Vagina (tissue), 2 donors: ENCODE results near the gene ZNF836. TPM values are rescaled to one million over a fixed set of nuclear protein-coding genes. Genes with fewer than 3 reads are reported as not detected.
A peak's percentile ranks its signal among the peaks of the same experiment; 100 is the strongest.

Experiments
- DNase-seq, 2 donors: peaks; one replicate each; pipeline ENCODE4 v3.0.0-alpha.2; 2017; ENCODE audit errors: extremely low spot score in 2 of 2
- H3K27ac ChIP-seq: fragments of 200-600 bp; sonication (generic); one replicate; pipeline ENCODE4 v1.5.1; 2019
- H3K27me3 ChIP-seq: fragments of 200-600 bp; sonication (generic); one replicate; pipeline ENCODE4 v1.5.1; 2019
- H3K36me3 ChIP-seq, 2 donors: fragments of 200-600 bp; sonication (generic); one replicate each; pipeline ENCODE4 v1.5.1; 2017 to 2019
- H3K4me1 ChIP-seq: fragments of 200-600 bp; sonication (generic); one replicate; pipeline ENCODE4 v1.5.1; 2019
- H3K4me3 ChIP-seq, 2 donors: fragments of 200-600 bp; sonication (generic); 1 replicate in 1 of 2; 2 replicates in 1 of 2; pipeline ENCODE4 v1.5.1; 2016 to 2019
- H3K9me3 ChIP-seq: fragments of 200-600 bp; sonication (generic); one replicate; pipeline ENCODE4 v1.5.1; 2019
- CTCF ChIP-seq, 3 experiments: fragments of 450-650 bp in 2 of 3; fragments of 200-600 bp in 1 of 3; sonication (generic) in 1 of 3; IDR thresholded peaks; one replicate each; pipeline ENCODE4 v1.5.1; 2017 to 2019; ENCODE audit warnings: antibody characterized with exemption in 3 of 3, mild to moderate bottlenecking in 2 of 3, moderate library complexity in 2 of 3
- POLR2A ChIP-seq, 2 donors: fragments of 450-650 bp; IDR thresholded peaks; one replicate each; pipeline ENCODE4 v1.6.1; 2017; ENCODE audit warnings: antibody characterized with exemption in 2 of 2, mild to moderate bottlenecking in 2 of 2, moderate library complexity in 2 of 2
- POLR2AphosphoS5 ChIP-seq, 2 donors: sonication (generic); formaldehyde crosslinking; IDR thresholded peaks; one replicate each; pipeline ENCODE4 v1.9.0; 2017; ENCODE audit warnings: antibody characterized with exemption in 2 of 2, mild to moderate bottlenecking in 2 of 2, low read depth in 1 of 2; ENCODE audit not compliant: insufficient read depth in 1 of 2
- intact Hi-C: fragments of 100-400 bp; cut with DNase I; formaldehyde crosslinking; loops from one replicate; pipeline ENCODE4 v1.15.1; 2023
- total RNA-seq: library from RNA; depleted of rRNA; stranded (reverse); fragments of >200 nt; gene quantifications from one replicate; pipeline ENCODE4 v1.2.3, GENCODE V29; 2016

The ZNF836 gene
- total RNA-seq, 1 donor from 2014 or later, result 3.9 TPM

- no peak overlapping the region for H3K4me3 ChIP-seq
- no peak overlapping the region for H3K27ac ChIP-seq
- H3K36me3 ChIP-seq, result no peaks in the 10 kb centered on the region
- no peak for TF ChIP-seq POLR2AphosphoS5 (IDR thresholded peaks at IDR 0.05; ENCODE audit: insufficient read depth in 1 of 2, low read depth in 1 of 2)
- no peak for TF ChIP-seq POLR2A (IDR thresholded peaks at IDR 0.05)
- no peak for TF ChIP-seq CTCF (IDR thresholded peaks at IDR 0.05)
- DNase-seq, result no peak
- no peaks in the 10 kb centered on the region for H3K27me3 ChIP-seq
- intact Hi-C loops, result loop anchor here (5.0 kb wide), 1 partner anchor 50 kb away; the partner anchor contains the start of gene ZNF616
- H3K4me1 ChIP-seq, result peaks cover 33% of the 10 kb centered on the region
- no peaks in the 10 kb centered on the region for H3K9me3 ChIP-seq
These were observed 16.0 kb upstream of the ZNF836 start for GRCh38 chr19:52187407-52187806.

- no peak overlapping the region for H3K27ac ChIP-seq
- no peak for TF ChIP-seq POLR2AphosphoS5 (IDR thresholded peaks at IDR 0.05; ENCODE audit: insufficient read depth in 1 of 2, low read depth in 1 of 2)
- TF ChIP-seq POLR2A (IDR thresholded peaks at IDR 0.05), result no peak
- TF ChIP-seq CTCF (IDR thresholded peaks at IDR 0.05), result no peak
- H3K27me3 ChIP-seq, result no peaks in the 10 kb centered on the region
These were observed 5.2 kb upstream of the ZNF836 start for GRCh38 chr19:52176574-52176973.

DNA sequence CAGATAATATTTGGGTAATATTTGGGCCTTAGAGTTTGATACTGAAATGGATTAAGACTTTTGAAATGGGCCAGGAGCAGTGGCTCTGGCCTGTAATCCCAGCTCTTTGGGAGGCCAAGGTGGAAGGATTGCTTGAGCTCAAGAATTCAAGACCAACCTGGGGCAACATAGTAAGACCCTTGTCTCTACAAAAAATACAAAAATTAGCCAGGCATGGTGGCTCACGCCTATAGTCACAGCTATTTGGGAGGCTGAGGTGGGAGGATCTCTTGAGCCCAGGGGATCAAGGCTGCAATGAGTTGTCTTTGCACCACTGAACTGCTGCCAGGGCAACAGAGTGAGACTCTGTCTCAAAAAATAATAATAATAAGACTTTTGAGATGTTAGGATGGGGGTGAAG is 926 bp upstream of the ZNF836 start:
- Histone ChIP-seq H3K4me1 (peaks cover 20% of the 10 kb centered on the region), H3K36me3 (peaks cover 0 to 18% of the 10 kb centered on the region in 2 donors), H3K27me3 (no peaks in the 10 kb centered on the region), H3K4me3 (peak overlapping the region in 1 of 2 donors; percentile 87), H3K27ac (peak overlapping the region; percentile 94), H3K9me3 (no peaks in the 10 kb centered on the region)
- intact Hi-C loops, result no loop called here
- DNase-seq, result no peak
- no peak for TF ChIP-seq POLR2AphosphoS5 (IDR thresholded peaks at IDR 0.05; ENCODE audit: insufficient read depth in 1 of 2, low read depth in 1 of 2)
- no peak for TF ChIP-seq CTCF (IDR thresholded peaks at IDR 0.05)
- TF ChIP-seq POLR2A (IDR thresholded peaks at IDR 0.05), result no peak

More at GRCh38 chr19:52176574-52176973, 5.2 kb upstream of the ZNF836 start:
- H3K9me3 ChIP-seq, result no peaks in the 10 kb centered on the region
- intact Hi-C loops, result no loop called here
- H3K36me3 ChIP-seq, result no peaks in the 10 kb centered on the region
- no peak for DNase-seq
- H3K4me1 ChIP-seq, result peaks cover 13% of the 10 kb centered on the region
- no peak overlapping the region for H3K4me3 ChIP-seq

DNA sequence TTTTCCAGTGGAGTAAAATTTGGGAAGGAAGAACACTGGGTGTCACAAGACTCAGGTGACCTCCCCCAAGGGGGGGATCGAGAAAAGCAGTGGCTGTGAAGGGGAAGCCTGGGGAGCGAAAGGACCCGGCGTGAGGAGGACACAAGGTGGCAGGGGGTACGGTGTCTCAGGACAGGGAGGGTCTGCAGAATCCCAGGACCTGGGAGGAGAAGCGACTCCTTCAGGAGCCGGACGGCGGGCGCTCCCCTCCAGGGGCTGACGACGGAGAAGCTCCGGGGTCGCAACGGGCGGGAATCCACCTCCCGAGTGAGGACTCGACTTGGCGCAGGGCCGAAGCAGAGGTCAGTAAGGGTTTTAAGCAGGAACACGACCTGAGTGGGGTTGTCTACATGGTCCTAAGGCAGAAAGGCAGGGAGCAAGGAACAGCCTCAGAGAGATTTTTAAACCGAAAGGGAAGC is 529 bp downstream of the ZNF836 start:
- Histone ChIP-seq H3K4me1 (peaks cover 15% of the 10 kb centered on the region), H3K4me3 (peak overlapping the region; percentile 63 to 87), H3K36me3 (peaks cover 0 to 32% of the 10 kb centered on the region in 2 donors), H3K27me3 (no peaks in the 10 kb centered on the region), H3K9me3 (no peaks in the 10 kb centered on the region), H3K27ac (peak overlapping the region; percentile 94)
- TF ChIP-seq POLR2AphosphoS5 (IDR thresholded peaks at IDR 0.05; ENCODE audit: insufficient read depth in 1 of 2, low read depth in 1 of 2), result no peak
- no peak for TF ChIP-seq CTCF (IDR thresholded peaks at IDR 0.05)
- no peak for TF ChIP-seq POLR2A (IDR thresholded peaks at IDR 0.05)
- DNase-seq, result peak in 1 of 2 donors; percentile 88
- intact Hi-C loops, result no loop called here

GRCh38 chr19:52170304-52170703 is 1.1 kb downstream of the ZNF836 start:
- intact Hi-C loops, result no loop called here
- Histone ChIP-seq H3K36me3 (peaks cover 0 to 37% of the 10 kb centered on the region in 2 donors), H3K4me3 (peak overlapping the region; percentile 63 to 87), H3K4me1 (peaks cover 15% of the 10 kb centered on the region), H3K27me3 (no peaks in the 10 kb centered on the region), H3K27ac (peak overlapping the region; percentile 94), H3K9me3 (no peaks in the 10 kb centered on the region)
- TF ChIP-seq CTCF (IDR thresholded peaks at IDR 0.05), result no peak
- no peak for TF ChIP-seq POLR2A (IDR thresholded peaks at IDR 0.05)
- no peak for TF ChIP-seq POLR2AphosphoS5 (IDR thresholded peaks at IDR 0.05; ENCODE audit: insufficient read depth in 1 of 2, low read depth in 1 of 2)
- DNase-seq, result no peak
